ENCODE data around the gene NRG3. TPM values are rescaled to one million over a fixed set of nuclear protein-coding genes. Genes with fewer than 3 reads are reported as not detected.

Gene NRG3
- total and polyA plus RNA-seq, 2 of the 8 experiments (the other 6 are each of a cell fraction or from before 2014, with no cell fraction given), result 4.2 to 5.0 TPM

DNA sequence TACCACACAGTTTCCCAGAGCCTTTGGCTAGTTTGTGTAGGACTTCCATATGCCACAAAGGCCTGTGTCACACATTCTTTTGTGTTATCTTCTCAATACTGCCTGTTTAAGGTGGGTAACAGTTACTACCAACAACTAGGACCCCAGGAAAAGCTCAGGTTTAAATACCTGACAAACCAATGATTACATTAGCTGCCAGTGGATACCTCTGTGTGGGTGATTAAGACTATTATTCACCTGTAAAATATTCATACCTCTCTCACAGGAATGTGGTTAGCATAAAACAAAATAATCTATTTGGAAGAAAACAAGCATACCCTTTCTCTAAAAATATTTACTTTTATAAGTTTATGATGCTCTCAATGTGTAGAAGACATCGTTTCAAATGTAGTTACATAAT is 1007.7 kb downstream of the NRG3 start:
- DNase-seq (ENCODE audit: low read depth in 1 of 2, low spot score in 2 of 2), result no peak
- Histone ChIP-seq H4K5ac (ENCODE audit: insufficient read length, low read depth, low read length) (no peak overlapping the region), H3K23me2 (ENCODE audit: low read depth, low read length) (no peaks in the 10 kb centered on the region), H2AFZ (ENCODE audit: low read length) (no peak overlapping the region), H2AK5ac (ENCODE audit: low read depth, low read length) (no peak overlapping the region), H3K27me3 (replicated peaks in 1 of 4; ENCODE audit: control insufficient read depth in 3 of 4, extremely low read depth in 1 of 4, insufficient read depth in 3 of 4, low read length in 3 of 4) (no peaks in the 10 kb centered on the region), H3K18ac (ENCODE audit: extremely low read depth, low read length) (no peak overlapping the region), H3K27ac (ENCODE audit: low read depth, low read length) (no peak overlapping the region), H3K4me1 (replicated peaks in 1 of 4; ENCODE audit: control insufficient read depth in 3 of 4, insufficient read depth in 4 of 4, low read length in 3 of 4) (no peaks in the 10 kb centered on the region), H3K9ac (replicated peaks in 1 of 4; ENCODE audit: extremely low read depth in 1 of 4, low read depth in 3 of 4, low read length in 3 of 4) (no peak overlapping the region), H3K4me3 (ENCODE audit: extremely low read depth in 1 of 4, insufficient read depth in 2 of 4, low read depth in 3 of 4, low read length in 4 of 4) (no peak overlapping the region), H2BK12ac (ENCODE audit: low read depth, low read length) (no peak overlapping the region), H3K36me3 (ENCODE audit: control insufficient read depth in 2 of 4, insufficient read depth in 4 of 4, low read length in 3 of 4) (no peaks in the 10 kb centered on the region), H3K79me1 (ENCODE audit: low read depth, low read length) (no peaks in the 10 kb centered on the region), H4K8ac (ENCODE audit: extremely low read depth, insufficient read depth, low read length) (no peak overlapping the region), H3K56ac (replicated peaks; ENCODE audit: insufficient read length, low read depth, low read length) (no peak overlapping the region), H2BK20ac (ENCODE audit: low read length) (no peak overlapping the region), H3K4ac (replicated peaks; ENCODE audit: insufficient read length, low read depth, low read length) (no peak overlapping the region), H3K79me2 (ENCODE audit: control insufficient read depth in 1 of 2, insufficient read depth in 2 of 2, low read length in 2 of 2) (no peaks in the 10 kb centered on the region), H4K20me1 (replicated peaks in 1 of 2; ENCODE audit: control insufficient read depth in 1 of 2, insufficient read depth in 2 of 2, low read length in 2 of 2) (no peaks in the 10 kb centered on the region), H3K4me2 (ENCODE audit: insufficient read depth in 1 of 2, low read depth in 2 of 2, low read length in 2 of 2) (no peak overlapping the region), H3K14ac (ENCODE audit: insufficient read length) (no peak overlapping the region), H4K91ac (replicated peaks; ENCODE audit: insufficient read length, low read length) (no peak overlapping the region), H3K23ac (ENCODE audit: insufficient read length) (no peak overlapping the region), H3K9me3 (ENCODE audit: insufficient read depth in 2 of 2, low read depth in 1 of 2, low read length in 1 of 2) (no peaks in the 10 kb centered on the region), H2BK5ac (ENCODE audit: low read depth, low read length) (no peak overlapping the region), H2BK15ac (ENCODE audit: low read length) (no peak overlapping the region), H2BK120ac (replicated peaks; ENCODE audit: low read depth, low read length) (no peak overlapping the region)
- POLR2A ChIA-PET (ENCODE audit: partially characterized antibody), result no interaction called here
- CTCF ChIA-PET (ENCODE audit: partially characterized antibody), result no interaction called here
- whole genome bisulfite sequencing, 2 experiments (ENCODE audit: extremely low coverage in 1 of 2, insufficient coverage in 1 of 2, insufficient read length in 1 of 2, insufficient replicate concordance in 2 of 2, low coverage in 1 of 2, low lambda C conversion rate in 2 of 2, missing lambda C conversion rate in 1 of 2), result 96% methylated on average over 1 of the region's 1 CpG; no CpG with 5 or more reads in 1 of the 2 experiments
- TF ChIP-seq ASH2L (IDR thresholded peaks at IDR 0.05; ENCODE audit: low read length) (no peak), CHD1 (IDR thresholded peaks at IDR 0.05; ENCODE audit: low read depth, low read length) (no peak), TAF7 (optimal IDR thresholded peaks at IDR 0.05; ENCODE audit: borderline replicate concordance, low read depth, low read length) (no peak), POU5F1 (IDR thresholded peaks at IDR 0.05; ENCODE audit: low read depth, low read length) (no peak)
- TF ChIP-seq, protein P1, sequence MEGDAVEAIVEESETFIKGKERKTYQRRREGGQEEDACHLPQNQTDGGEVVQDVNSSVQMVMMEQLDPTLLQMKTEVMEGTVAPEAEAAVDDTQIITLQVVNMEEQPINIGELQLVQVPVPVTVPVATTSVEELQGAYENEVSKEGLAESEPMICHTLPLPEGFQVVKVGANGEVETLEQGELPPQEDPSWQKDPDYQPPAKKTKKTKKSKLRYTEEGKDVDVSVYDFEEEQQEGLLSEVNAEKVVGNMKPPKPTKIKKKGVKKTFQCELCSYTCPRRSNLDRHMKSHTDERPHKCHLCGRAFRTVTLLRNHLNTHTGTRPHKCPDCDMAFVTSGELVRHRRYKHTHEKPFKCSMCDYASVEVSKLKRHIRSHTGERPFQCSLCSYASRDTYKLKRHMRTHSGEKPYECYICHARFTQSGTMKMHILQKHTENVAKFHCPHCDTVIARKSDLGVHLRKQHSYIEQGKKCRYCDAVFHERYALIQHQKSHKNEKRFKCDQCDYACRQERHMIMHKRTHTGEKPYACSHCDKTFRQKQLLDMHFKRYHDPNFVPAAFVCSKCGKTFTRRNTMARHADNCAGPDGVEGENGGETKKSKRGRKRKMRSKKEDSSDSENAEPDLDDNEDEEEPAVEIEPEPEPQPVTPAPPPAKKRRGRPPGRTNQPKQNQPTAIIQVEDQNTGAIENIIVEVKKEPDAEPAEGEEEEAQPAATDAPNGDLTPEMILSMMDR (IDR thresholded peaks at IDR 0.05; ENCODE audit: control extremely low read depth in 1 of 3, insufficient read depth in 1 of 3, low read depth in 1 of 3, low read length in 3 of 3), result no peak
- FAIRE-seq, result no peak
